Vein endothelial cell (primary cell): ENCODE results near the gene GNG3. TPM values are rescaled to one million over a fixed set of nuclear protein-coding genes. Genes with fewer than 3 reads are reported as not detected.

Experiments used
- small RNA-seq: library from RNA; depleted of rRNA; stranded (forward); fragments of <200 nt; gene quantifications from one replicate; pipeline ENCODE3, GENCODE V24; 2012
- total RNA-seq: library from RNA; depleted of rRNA; stranded (reverse); fragments of >200 nt; gene quantifications from 2 replicates; pipeline ENCODE4 v1.2.3, GENCODE V29; 2012

GNG3 gene
- total RNA-seq: not detected in 2 replicates

DNA sequence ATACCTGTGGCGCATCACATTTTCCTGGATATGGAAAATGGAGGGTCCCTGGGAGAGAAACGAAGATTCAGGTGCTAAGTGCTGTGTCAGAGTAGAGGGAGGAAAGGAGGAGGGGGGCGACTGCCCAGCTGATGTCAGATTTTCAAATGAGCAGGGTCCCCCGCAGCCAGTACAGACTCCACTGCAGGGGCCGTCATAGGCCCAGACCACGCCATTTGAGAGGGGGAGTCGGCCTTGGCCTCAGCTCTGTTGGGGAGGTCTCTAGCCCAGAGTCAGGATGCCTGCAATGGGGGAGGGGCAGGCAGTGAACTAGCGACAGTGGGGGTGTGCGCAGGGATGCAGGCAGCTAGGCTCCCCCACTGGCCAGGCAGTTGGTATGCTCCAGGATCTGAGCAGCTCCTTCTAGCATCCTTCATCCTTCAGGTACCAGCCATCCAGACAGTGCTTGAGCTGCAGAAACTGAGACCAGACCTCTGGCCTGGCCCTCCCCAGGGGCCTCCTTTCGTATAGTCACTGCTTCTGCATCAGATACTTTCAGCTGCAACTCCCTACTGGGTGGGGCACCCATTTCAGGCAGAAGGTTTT is at the start of gene GNG3, which contains the start of gene BSCL2:
Gene GNG3, plus strand, starts transcription at position 400 of the 585 bp plus-strand sequence. CDS start 620 bp downstream, outside the sequence.
Gene BSCL2, minus strand, starts transcription at position 148 of the 585 bp plus-strand sequence. CDS start 229 bp downstream, outside the sequence.

GRCh38 chr11:62665075-62665598 is 42.3 kb upstream of the GNG3 start, which contains the start of the genes C11orf98 and CSKMT:
C11orf98 (minus strand) TSS chr11:62665210; CDS start chr11:62665169, 41 bp downstream.
CSKMT (plus strand) TSS chr11:62665312; CDS start chr11:62665880, 568 bp downstream.

DNA sequence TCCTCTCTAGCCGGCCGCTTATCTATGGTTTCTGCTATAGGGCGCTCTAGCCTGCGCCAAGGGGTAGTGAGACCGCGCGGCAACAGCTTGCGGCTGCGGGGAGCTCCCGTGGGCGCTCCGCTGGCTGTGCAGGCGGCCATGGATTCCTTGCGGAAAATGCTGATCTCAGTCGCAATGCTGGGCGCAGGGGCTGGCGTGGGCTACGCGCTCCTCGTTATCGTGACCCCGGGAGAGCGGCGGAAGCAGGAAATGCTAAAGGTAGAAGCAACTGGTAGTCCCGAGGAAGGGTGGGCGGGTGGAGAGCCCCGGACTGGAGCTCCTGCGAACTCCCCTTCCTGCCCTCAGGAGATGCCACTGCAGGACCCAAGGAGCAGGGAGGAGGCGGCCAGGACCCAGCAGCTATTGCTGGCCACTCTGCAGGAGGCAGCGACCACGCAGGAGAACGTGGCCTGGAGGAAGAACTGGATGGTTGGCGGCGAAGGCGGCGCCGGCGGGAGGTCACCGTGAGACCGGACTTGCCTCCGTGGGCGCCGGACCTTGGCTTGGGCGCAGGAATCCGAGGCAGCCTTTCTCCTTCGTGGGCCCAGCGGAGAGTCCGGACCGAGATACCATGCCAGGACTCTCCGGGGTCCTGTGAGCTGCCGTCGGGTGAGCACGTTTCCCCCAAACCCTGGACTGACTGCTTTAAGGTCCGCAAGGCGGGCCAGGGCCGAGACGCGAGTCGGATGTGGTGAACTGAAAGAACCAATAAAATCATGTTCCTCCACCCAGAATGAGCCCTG is 35.7 kb upstream of the GNG3 start, which contains the start of the genes LBHD1 and UQCC3:
Gene LBHD1, minus strand, starts transcription at position 660 of the 782 bp plus-strand sequence. CDS start 2,236 bp downstream, outside the sequence.
Gene UQCC3, plus strand, starts transcription at position 66 of the 782 bp plus-strand sequence. Its CDS starts 73 bp downstream, at position 139.

DNA sequence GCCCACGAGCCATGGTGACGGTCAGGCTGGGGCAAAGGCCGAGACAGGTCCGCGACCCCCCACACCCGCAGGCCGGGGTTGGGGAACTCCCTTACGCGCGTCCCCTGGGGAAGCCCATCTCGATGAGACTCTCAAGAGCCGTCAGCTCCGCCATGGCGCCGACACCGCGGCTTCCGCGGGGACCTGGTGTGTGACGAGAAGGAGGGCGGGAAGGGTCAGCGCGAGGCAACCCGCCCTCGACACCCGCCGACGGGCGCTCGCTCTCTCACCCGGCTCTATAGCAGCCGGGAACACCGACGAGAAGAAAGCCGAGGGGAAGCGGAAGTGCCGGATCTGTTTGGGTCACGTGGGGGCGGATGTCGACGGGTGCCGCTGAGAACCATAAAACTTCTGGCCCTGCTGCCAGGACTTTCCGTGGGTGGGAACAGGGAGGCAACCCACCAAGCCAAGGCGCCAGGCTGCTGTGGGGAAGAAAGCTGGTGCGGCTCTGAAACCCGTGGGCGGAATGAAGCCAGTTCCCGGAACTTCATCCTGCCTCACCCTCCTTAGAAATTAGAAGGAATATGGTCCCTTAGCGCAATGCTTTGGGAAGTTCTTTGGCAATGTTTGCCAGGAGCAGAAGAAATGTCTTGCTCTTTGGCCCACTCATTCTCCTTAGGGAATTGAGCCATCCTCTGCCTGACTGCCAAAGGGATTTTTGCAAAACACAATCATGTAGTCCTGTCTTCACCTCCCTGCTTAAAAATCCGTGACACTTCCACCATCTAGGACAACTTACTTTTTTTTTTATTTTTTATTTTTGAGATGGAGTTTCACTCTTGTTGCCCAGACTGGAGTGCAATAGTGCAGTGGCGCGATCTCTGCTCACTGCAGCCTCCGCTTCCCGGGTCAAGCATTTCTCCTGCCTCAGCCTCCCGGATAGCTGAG is 28.4 kb upstream of the GNG3 start, which contains the start of gene UBXN1:
Gene UBXN1, minus strand, starts transcription at position 304 of the 927 bp plus-strand sequence. Its CDS starts 150 bp downstream, at position 154.

GRCh38 chr11:62689421-62690183 is 17.9 kb upstream of the GNG3 start, which contains the start of gene LRRN4CL:
LRRN4CL (minus strand) TSS chr11:62689530; CDS start chr11:62688508, 1,022 bp downstream.

GRCh38 chr11:62727165-62727871 is 19.8 kb downstream of the GNG3 start, which contains the start of gene HNRNPUL2:
HNRNPUL2 (minus strand) TSS chr11:62727457; CDS start chr11:62727156, 301 bp downstream.

DNA sequence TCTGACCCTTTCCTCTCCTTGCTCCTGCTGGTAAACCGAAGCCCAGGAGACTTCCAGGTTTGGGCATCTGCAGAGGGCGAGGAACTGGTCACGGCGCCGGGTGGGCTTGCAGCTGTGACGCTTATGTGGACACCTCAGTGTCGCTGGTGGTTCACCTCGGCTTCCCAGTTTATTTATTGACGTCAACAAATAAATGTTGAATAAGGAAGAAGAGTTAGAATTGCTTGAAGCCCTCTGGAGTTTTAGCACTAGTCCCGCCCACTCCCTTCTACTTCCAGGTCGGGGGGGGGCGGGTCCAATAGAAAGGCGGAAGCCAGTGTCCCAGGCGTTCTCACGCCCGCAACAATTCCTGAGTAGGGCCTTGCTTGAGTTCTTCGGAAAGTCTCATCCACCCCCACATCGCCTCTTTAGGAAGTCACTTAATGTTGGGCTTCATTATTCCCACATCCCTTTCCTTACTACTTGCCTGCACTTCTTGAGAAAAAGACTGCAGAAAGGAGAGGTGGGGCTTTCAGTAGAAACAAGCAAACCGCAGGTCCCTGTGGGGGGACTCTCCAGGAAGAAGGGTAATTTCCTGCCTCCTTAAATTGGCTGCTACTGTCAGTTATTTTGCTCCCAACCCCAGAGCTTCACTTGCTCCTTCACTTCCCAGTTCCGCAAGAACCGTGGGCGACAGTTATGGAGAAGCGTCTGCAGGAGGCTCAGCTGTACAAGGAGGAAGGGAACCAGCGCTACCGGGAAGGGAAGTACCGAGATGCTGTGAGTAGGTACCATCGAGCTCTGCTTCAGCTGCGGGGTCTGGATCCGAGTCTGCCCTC is 20.9 kb downstream of the GNG3 start, which contains the start of gene TTC9C:
Gene TTC9C, plus strand, starts transcription at position 316 of the 818 bp plus-strand sequence. Its CDS starts 363 bp downstream, at position 679.

DNA sequence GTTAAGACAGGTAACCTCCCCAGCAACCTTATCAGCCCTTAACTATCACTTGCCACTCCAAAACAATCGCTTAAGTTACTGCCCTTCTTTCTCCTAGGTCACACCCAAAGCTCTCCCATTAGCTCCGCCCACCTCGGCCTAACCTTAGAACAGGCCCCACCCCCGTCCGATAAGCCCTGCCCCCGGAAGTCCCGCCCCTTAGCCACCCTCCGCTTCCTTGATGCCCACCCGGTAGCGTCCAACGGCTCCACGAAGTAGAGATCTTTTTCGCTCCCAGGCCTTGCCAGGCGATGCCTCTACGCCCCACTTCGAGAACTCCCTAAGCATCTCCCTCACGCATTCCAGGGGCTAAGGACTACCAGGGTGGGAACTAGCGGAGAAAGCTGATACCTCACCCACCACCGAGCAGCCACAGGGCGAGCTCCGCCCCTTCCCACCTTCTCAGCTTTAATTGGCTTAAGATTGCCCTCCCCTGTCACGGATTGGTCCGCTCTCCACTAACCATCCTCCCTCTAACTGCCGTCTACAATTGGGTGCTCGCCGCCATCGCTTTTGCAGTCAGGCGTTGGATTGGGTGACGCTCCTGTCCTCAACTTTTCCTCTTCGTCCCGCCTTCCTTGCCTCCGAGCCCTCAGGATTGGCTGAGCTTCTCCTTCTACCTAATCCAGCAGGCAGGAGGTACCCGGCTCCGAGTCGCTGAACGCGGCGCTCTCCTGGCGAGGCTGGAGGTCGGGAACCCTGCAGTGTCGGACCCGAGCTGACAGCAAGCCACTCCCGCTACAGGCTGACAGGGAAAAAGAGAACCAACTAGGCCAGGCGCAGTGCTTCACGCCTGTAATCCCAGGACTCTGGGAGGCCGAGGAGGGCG is 46.5 kb downstream of the GNG3 start, which contains the start of gene ZBTB3:
Gene ZBTB3, minus strand, starts transcription at position 425 of the 868 bp plus-strand sequence. CDS start 496 bp downstream, outside the sequence.

Small RNAs within 50 kb of the gene (small RNA-seq; reads per million reads assigned to genes)
- not detected for gene SNORA57

Other genes with a start within 250 kb of the GNG3 start
- 544 and 655 TPM in 2 replicates for gene AHNAK, start 160.9 kb upstream of the GNG3 start, total RNA-seq
- gene EEF1G, start 133.8 kb upstream of the GNG3 start, total RNA-seq: 1,284 and 1,362 TPM in 2 replicates
- 11.8 and 12.7 TPM in 2 replicates for gene TUT1, start 116.2 kb upstream of the GNG3 start, total RNA-seq
- gene MTA2, start 105.8 kb upstream of the GNG3 start, total RNA-seq: 250 and 281 TPM in 2 replicates
- gene EML3, start 94.9 kb upstream of the GNG3 start, total RNA-seq: 35.7 and 60.8 TPM in 2 replicates
- gene ROM1, start 94.4 kb upstream of the GNG3 start, total RNA-seq: 5.2 and 5.3 TPM in 2 replicates
- gene B3GAT3, start 85.7 kb upstream of the GNG3 start, total RNA-seq: 19.9 and 23.5 TPM in 2 replicates
- 223 and 259 TPM in 2 replicates for gene GANAB, start 61.1 kb upstream of the GNG3 start, total RNA-seq
- gene INTS5, start 54.4 kb upstream of the GNG3 start, total RNA-seq: 35.1 and 41.2 TPM in 2 replicates
- gene C11orf98, start 42.5 kb upstream of the GNG3 start, total RNA-seq: 35.9 and 43.4 TPM in 2 replicates
- gene CSKMT, start 42.4 kb upstream of the GNG3 start, total RNA-seq: 9.5 and 9.7 TPM in 2 replicates
- gene UQCC3, start 36.0 kb upstream of the GNG3 start, total RNA-seq: 5.9 and 6.1 TPM in 2 replicates
- gene LBHD1, start 35.4 kb upstream of the GNG3 start, total RNA-seq: 4.2 TPM in 2 replicates
- 88.7 and 147 TPM in 2 replicates for gene UBXN1, start 28.6 kb upstream of the GNG3 start, total RNA-seq
- 0.19 and 0.33 TPM in 2 replicates for gene LRRN4CL, start 18.1 kb upstream of the GNG3 start, total RNA-seq
- gene BSCL2, start 252 bp upstream of the GNG3 start, total RNA-seq: 28.7 and 30.2 TPM in 2 replicates
- 10.5 and 15.0 TPM in 2 replicates for gene HNRNPUL2, start 19.8 kb downstream of the GNG3 start, total RNA-seq
- gene TTC9C, start 20.8 kb downstream of the GNG3 start, total RNA-seq: 31.0 and 45.9 TPM in 2 replicates
- gene ZBTB3, start 46.5 kb downstream of the GNG3 start, total RNA-seq: 15.4 and 16.0 TPM in 2 replicates
- gene POLR2G, start 53.9 kb downstream of the GNG3 start, total RNA-seq: 43.1 and 50.6 TPM in 2 replicates
- 19.9 and 20.9 TPM in 2 replicates for gene TAF6L, start 63.7 kb downstream of the GNG3 start, total RNA-seq
- gene TMEM179B, start 79.7 kb downstream of the GNG3 start, total RNA-seq: 29.1 and 36.3 TPM in 2 replicates
- gene TMEM223, start 84.3 kb downstream of the GNG3 start, total RNA-seq: 12.6 and 14.0 TPM in 2 replicates
- 37.2 and 41.6 TPM in 2 replicates for gene NXF1, start 97.8 kb downstream of the GNG3 start, total RNA-seq
- 33.0 and 43.1 TPM in 2 replicates for gene STX5, start 124.4 kb downstream of the GNG3 start, total RNA-seq
- gene TEX54, start 125.2 kb downstream of the GNG3 start, total RNA-seq: 0.98 TPM in 1 of 2 replicates, not detected in the other
- 44.4 and 47.0 TPM in 2 replicates for gene WDR74, start 131.9 kb downstream of the GNG3 start, total RNA-seq
- 109 and 145 TPM in 2 replicates for gene SLC3A2, start 173.2 kb downstream of the GNG3 start, total RNA-seq
- not detected in 2 replicates for gene CHRM1, start 213.7 kb downstream of the GNG3 start, total RNA-seq